ENCODE results near the gene ASTN1.

Gene ASTN1

DNA sequence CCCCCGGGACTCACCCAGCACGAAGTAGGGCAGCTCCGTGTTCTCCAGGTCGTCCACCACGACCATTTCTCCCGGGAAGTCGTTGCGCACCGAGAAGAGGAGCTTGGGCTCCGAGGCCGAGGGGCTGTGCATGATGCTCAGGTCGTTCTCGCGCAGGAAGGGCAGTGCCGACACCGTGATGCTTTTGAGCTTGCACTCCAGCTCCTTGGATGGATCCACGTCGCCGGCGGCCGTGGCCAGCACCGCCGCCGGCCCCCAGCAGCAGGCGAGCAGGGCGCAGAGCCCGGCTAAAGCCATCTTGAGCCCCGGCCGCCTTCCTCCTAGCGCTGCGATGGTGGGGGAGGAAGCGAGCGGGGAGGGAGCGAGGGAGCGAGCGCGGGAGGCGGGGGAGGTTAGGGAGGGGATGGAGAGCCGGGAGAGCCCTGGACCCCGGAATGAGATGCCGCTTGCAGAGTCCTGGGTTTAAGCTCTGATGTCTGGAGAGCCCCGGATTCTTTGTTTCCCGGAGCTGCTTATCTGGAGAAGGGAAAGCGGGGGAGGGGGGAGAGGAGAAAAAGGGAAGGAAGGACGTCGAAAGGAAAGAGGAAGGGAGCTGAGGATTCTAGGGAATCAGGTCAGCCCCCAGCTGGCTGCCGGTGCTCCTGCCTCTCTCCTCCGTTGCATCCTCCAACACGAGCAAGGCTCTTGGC lies at the start of gene ASTN1:
Gene ASTN1, minus strand, starts transcription at position 333 of the 689 bp plus-strand sequence. Its CDS starts 36 bp downstream, at position 297.
- peak; percentile 31 for DNase-seq

DNA sequence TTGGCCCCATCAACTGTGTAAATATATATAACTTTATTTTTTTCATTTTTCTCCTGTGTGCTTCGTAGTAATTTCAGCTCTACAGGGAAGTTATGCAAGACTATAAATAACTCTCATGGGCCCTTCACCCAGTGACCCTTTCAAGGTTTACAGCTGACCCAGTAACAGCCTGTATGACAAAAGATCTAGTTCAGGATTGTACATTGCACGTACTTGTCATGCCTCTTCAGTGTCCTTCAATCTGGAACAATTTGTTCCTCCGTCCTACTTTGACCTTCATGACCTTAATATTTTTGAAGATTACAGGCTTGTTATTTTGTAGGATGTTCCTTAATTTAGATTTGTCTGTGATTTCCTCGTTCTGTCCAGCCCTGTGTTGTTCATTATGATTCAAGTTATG lies 46.7 kb upstream of the ASTN1 start:
- DNase-seq = no peak

GRCh38 chr1:177210071-177210470 lies 45.6 kb upstream of the ASTN1 start:
- DNase-seq = no peak

GRCh38 chr1:177209357-177209756 lies 44.8 kb upstream of the ASTN1 start:
- peak; percentile 81 for DNase-seq

- no peak for DNase-seq
Measured at GRCh38 chr1:177208920-177209319, 44.4 kb upstream of the ASTN1 start.

GRCh38 chr1:177206831-177207355 lies 42.4 kb upstream of the ASTN1 start:
- no peak for DNase-seq

GRCh38 chr1:177200290-177200689 lies 35.8 kb upstream of the ASTN1 start:
- no peak for DNase-seq

DNA sequence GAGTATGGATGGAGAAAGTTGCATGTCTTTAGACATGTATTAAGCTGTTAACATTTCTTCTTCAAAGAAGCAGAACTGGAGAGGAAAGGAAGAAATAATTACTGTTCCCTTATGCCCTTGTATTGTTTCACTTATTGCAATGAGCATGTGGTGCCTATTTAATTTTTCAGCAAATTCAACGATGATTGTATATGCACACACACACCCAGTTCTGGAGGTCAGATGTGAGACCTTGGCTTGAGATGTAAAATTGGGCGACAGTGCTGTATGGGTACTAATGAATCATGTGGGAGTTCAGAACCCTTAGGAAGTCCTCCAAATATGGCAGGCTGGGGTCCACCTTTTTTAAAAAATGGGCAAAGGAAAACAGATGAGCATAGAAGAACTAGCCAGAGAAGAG lies 33.7 kb upstream of the ASTN1 start:
- DNase-seq = no peak

DNA sequence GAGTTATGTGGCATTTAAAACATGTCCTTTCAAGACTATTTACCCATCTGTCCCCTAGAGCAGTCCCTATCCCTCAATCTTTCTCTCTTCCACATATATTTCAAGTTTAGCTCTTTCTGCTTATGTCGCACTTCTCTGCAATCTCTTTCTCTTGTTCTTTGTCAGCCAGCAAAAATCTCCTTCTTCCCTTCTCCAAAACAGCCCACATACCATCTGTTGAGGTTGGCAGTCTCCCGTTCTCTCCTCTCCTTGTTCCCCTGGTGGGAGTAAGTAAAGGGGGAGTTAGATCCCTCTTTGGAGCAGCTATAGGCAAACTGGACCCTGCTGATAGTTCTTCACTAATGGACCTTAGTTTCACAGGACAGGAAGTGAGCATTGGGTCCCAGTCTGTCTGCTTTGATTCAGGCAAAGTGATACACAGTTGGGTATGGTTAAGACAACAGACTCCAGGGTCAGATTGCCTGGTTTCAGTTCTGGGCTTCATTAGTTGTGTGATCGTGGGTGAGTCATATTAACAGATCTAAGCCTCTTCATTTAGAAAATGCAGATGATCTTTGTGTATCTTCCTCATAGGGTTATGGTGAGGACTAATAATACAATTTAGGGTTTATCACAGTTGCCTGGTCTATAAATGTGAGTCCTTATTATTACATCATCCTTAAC lies 25.9 kb upstream of the ASTN1 start:
- DNase-seq = no peak

GRCh38 chr1:177186639-177187038 lies 22.1 kb upstream of the ASTN1 start:
- no peak for DNase-seq

DNA sequence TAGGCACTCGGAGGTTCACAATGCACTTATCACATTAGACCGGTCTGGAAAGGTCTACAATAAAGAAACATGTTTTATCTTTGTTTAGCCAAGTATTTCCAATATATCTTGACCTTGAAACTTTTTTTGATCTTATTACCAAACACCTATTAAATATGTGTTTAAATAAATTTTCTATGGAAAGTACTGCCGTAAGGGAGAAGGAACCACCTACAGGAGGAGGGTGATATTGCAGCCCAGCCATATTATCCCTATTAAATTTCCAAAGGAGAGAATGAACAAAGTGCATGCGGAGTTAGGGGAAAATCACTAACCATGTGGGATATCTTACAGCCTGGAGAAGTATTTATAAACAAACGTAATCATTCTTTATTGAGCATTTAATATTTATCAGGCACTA lies 20.7 kb upstream of the ASTN1 start:
- DNase-seq = no peak

DNA sequence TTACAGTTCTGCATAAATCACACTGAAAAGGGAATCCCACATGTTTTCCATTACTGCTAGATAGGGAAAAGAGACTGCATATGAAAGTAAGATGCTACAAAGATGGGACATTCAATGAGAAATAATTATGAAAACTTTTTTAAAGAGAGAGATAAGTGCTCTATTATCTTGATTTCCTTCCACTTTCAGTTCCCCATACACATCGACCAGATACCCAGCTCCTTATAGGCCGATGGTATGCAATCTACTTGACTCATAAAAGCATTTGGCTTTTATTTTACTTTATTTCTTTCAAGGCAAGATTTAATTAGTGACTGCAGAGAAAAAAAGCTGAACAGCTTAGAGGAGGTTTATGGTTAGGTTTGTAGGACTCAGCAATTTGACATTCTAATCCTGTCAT lies 19.3 kb upstream of the ASTN1 start:
- no peak for DNase-seq

GRCh38 chr1:177181631-177182291 lies 17.2 kb upstream of the ASTN1 start:
- DNase-seq = peak; percentile 78

DNA sequence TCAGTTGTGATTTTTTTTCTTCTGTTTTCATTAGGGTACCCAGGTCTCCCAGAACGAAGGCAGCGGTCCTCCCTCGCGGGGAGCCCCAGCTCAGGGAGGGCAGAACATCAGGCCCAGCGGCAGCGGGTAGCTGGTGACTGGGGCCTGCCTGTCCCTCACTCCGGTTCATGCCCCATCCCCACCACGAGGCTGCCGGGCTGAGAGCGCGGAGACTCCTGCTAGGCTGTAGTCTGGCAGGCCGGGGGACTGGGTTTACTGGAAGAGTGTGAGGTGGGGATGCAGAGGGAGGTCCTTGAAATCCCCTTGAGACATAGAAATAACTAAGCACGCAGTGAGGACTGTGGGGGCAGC lies 16.7 kb upstream of the ASTN1 start:
- DNase-seq = no peak

- peak; percentile 53 for DNase-seq
Measured at GRCh38 chr1:177174921-177175634, 10.6 kb upstream of the ASTN1 start.

- DNase-seq = no peak
Measured at GRCh38 chr1:177173976-177174375, 9.5 kb upstream of the ASTN1 start.

GRCh38 chr1:177172866-177173265 lies 8.4 kb upstream of the ASTN1 start:
- no peak for DNase-seq

- DNase-seq = no peak
Measured at GRCh38 chr1:177172272-177172671, 7.8 kb upstream of the ASTN1 start.

GRCh38 chr1:177171536-177172123 lies 7.1 kb upstream of the ASTN1 start:
- DNase-seq = no peak

- peak; percentile 89 for DNase-seq
Measured at GRCh38 chr1:177170756-177171535, 6.4 kb upstream of the ASTN1 start, which contains the start of gene BRINP2. Gene BRINP2 (plus strand): TSS chr1:177170958. CDS start chr1:177229877, 58,919 bp downstream.

DNA sequence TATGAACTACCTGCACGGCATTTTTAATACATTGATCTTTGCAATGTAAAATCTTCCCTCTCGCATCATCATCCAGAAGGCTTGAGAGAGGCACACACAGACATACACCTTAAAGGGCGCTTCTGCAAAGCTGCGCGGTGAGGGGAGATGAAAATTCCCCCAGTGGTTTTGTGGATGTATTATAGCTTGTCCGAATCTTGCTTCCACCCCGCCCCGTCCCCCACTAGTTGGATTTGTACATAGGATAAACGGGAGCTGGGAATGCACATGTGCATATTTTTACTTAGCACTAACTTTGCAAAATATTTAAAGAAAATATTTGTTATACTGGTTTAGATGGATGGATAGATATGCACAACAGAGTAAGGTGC lies 542 bp upstream of the ASTN1 start:
- DNase-seq = no peak

GRCh38 chr1:177163844-177164379 lies 600 bp downstream of the ASTN1 start:
- DNase-seq = no peak

Data from midbrain (tissue), 1 donor.